H1 (cell line): ENCODE results near the gene MAPKAP1. TPM values are rescaled to one million over a fixed set of nuclear protein-coding genes. Genes with fewer than 3 reads are reported as not detected.

Source experiments
- CTCF ChIA-PET: fragments of 300-600 bp; sonication (Branson Sonifier 250); formaldehyde crosslinking; loops from one replicate; lab custom pipeline; 2021; ENCODE audit not compliant: partially characterized antibody; lab: Charles Lee
- POLR2A ChIA-PET: fragments of 300-600 bp; sonication (Branson Sonifier 250); formaldehyde crosslinking; loops from one replicate; lab custom pipeline; 2021; ENCODE audit warnings: inconsistent platforms; ENCODE audit not compliant: partially characterized antibody; lab: Charles Lee
- DNase-seq, 2 experiments: peaks; one replicate each; pipeline versions ENCODE4 v3.0.0 to v3.0.0-alpha.2; 2010 to 2022; ENCODE audit warnings: low spot score in 2 of 2, low read depth in 1 of 2, mixed read lengths in 1 of 2
- FAIRE-seq: peaks from 2 replicates; lab custom pipeline; 2011; peaks lifted over from hg19 to GRCh38; lab: Jason Lieb, UNC
- H2AFZ ChIP-seq: 2 replicates; pipeline ENCODE4 v1.8.1; 2012; ENCODE audit warnings: low read length, inconsistent platforms
- H2AK5ac ChIP-seq: 2 replicates; pipeline ENCODE4 v1.6.1; 2013; ENCODE audit warnings: low read depth, low read length
- H2BK120ac ChIP-seq: replicated peaks from 2 replicates; pipeline ENCODE3; 2013; ENCODE audit warnings: low read depth, low read length, inconsistent platforms
- H2BK12ac ChIP-seq: 2 replicates; pipeline ENCODE4 v1.6.1; 2013; ENCODE audit warnings: low read depth, low read length
- H2BK15ac ChIP-seq: 2 replicates; pipeline ENCODE4 v1.6.1; 2013; ENCODE audit warnings: low read length
- H2BK20ac ChIP-seq: 2 replicates; pipeline ENCODE4 v1.6.1; 2013; ENCODE audit warnings: low read length
- H2BK5ac ChIP-seq: 2 replicates; pipeline ENCODE4 v1.6.1; 2013; ENCODE audit warnings: low read depth, low read length
- H3K14ac ChIP-seq: 2 replicates; pipeline ENCODE4 v1.6.1; 2013; ENCODE audit warnings: inconsistent platforms; ENCODE audit not compliant: insufficient read length
- H3K18ac ChIP-seq: 2 replicates; pipeline ENCODE4 v1.6.1; 2013; ENCODE audit warnings: low read length; ENCODE audit errors: extremely low read depth
- H3K23ac ChIP-seq: 2 replicates; pipeline ENCODE4 v1.6.1; 2013; ENCODE audit warnings: inconsistent platforms; ENCODE audit not compliant: insufficient read length
- H3K23me2 ChIP-seq: 2 replicates; pipeline ENCODE4 v1.6.1; 2013; ENCODE audit warnings: low read depth, low read length
- H3K27ac ChIP-seq: 2 replicates; pipeline ENCODE4 v1.6.1; 2011; ENCODE audit warnings: low read depth, low read length, inconsistent platforms
- H3K27me3 ChIP-seq, 4 experiments: replicated peaks in 1 of 4; 1 replicate in 1 of 4; 2 replicates in 3 of 4; pipeline versions ENCODE4 v1.6.1 to v1.8.1; 2011 to 2013; ENCODE audit warnings: low read length in 3 of 4, mild to moderate bottlenecking in 3 of 4, inconsistent platforms in 2 of 4, mixed read lengths in 2 of 4, moderate library complexity in 1 of 4; ENCODE audit not compliant: control insufficient read depth in 3 of 4, insufficient read depth in 3 of 4; ENCODE audit errors: extremely low read depth in 1 of 4
- H3K36me3 ChIP-seq, 4 experiments: 2 replicates each; pipeline versions ENCODE4 v1.6.1 to v1.8.1; 2011 to 2013; ENCODE audit warnings: mild to moderate bottlenecking in 4 of 4, low read length in 3 of 4, moderate library complexity in 2 of 4, control low read depth in 1 of 4, inconsistent platforms in 1 of 4; ENCODE audit not compliant: insufficient read depth in 4 of 4, control insufficient read depth in 2 of 4
- H3K4ac ChIP-seq: replicated peaks from 2 replicates; pipeline ENCODE3; 2013; ENCODE audit warnings: low read length, low read depth, mixed read lengths, inconsistent platforms; ENCODE audit not compliant: insufficient read length
- H3K4me1 ChIP-seq, 4 experiments: replicated peaks in 1 of 4; 1 replicate in 1 of 4; 2 replicates in 3 of 4; pipeline versions ENCODE4 v1.6.1 to v1.8.1; 2011 to 2013; ENCODE audit warnings: low read length in 3 of 4, inconsistent platforms in 2 of 4, mixed read lengths in 1 of 4; ENCODE audit not compliant: insufficient read depth in 4 of 4, control insufficient read depth in 3 of 4
- H3K4me2 ChIP-seq, 2 experiments: 2 replicates each; pipeline versions ENCODE4 v1.6.1 to v1.8.1; 2011 to 2013; ENCODE audit warnings: low read depth in 2 of 2, low read length in 2 of 2, control low read depth in 1 of 2, inconsistent platforms in 1 of 2, mild to moderate bottlenecking in 1 of 2; ENCODE audit not compliant: insufficient read depth in 1 of 2
- H3K4me3 ChIP-seq, 4 experiments: fragments of 200-600, 300-600 bp in 1 of 4; sonication (generic), shearing (Covaris generic), sonication (Bioruptor Twin) in 1 of 4; 2 replicates each; pipeline versions ENCODE4 v1.5.1 to v1.8.1; 2011 to 2016; ENCODE audit warnings: low read length in 4 of 4, low read depth in 3 of 4, control low read depth in 2 of 4, inconsistent platforms in 2 of 4, mild to moderate bottlenecking in 2 of 4, mixed read lengths in 1 of 4, moderate library complexity in 1 of 4; ENCODE audit not compliant: insufficient read depth in 2 of 4; ENCODE audit errors: extremely low read depth in 1 of 4
- H3K56ac ChIP-seq: replicated peaks from 2 replicates; pipeline ENCODE3; 2013; ENCODE audit warnings: low read depth, mild to moderate bottlenecking, mixed read lengths, low read length, inconsistent platforms; ENCODE audit not compliant: insufficient read length
- H3K79me1 ChIP-seq: 2 replicates; pipeline ENCODE4 v1.6.1; 2013; ENCODE audit warnings: low read depth, low read length, control low read depth
- H3K79me2 ChIP-seq, 2 experiments: 2 replicates each; pipeline versions ENCODE4 v1.6.1 to v1.8.1; 2012 to 2013; ENCODE audit warnings: low read length in 2 of 2, mild to moderate bottlenecking in 2 of 2, inconsistent platforms in 1 of 2; ENCODE audit not compliant: insufficient read depth in 2 of 2, control insufficient read depth in 1 of 2
- H3K9ac ChIP-seq, 4 experiments: replicated peaks in 1 of 4; 1 replicate in 1 of 4; 2 replicates in 3 of 4; pipeline versions ENCODE4 v1.6.1 to v1.8.1; 2011 to 2013; ENCODE audit warnings: low read depth in 3 of 4, low read length in 3 of 4, control low read depth in 2 of 4, mild to moderate bottlenecking in 2 of 4, moderate library complexity in 2 of 4, inconsistent platforms in 1 of 4; ENCODE audit errors: extremely low read depth in 1 of 4
- H3K9me3 ChIP-seq, 2 experiments: 2 replicates each; pipeline versions ENCODE4 v1.6.1 to v1.8.1; 2012 to 2013; ENCODE audit warnings: mild to moderate bottlenecking in 2 of 2, moderate library complexity in 2 of 2, control low read depth in 1 of 2, inconsistent platforms in 1 of 2, low read depth in 1 of 2, low read length in 1 of 2, mixed read lengths in 1 of 2; ENCODE audit not compliant: insufficient read depth in 2 of 2
- H4K20me1 ChIP-seq, 2 experiments: replicated peaks in 1 of 2; 2 replicates each; pipeline versions ENCODE3 to v1.8.1; 2011 to 2013; ENCODE audit warnings: inconsistent platforms in 2 of 2, low read length in 2 of 2, mild to moderate bottlenecking in 1 of 2; ENCODE audit not compliant: insufficient read depth in 2 of 2, control insufficient read depth in 1 of 2
- H4K5ac ChIP-seq: 2 replicates; pipeline ENCODE4 v1.6.1; 2013; ENCODE audit warnings: low read length, low read depth, mixed read lengths, inconsistent platforms; ENCODE audit not compliant: insufficient read length
- H4K8ac ChIP-seq: 2 replicates; pipeline ENCODE4 v1.8.0; 2013; ENCODE audit warnings: mild to moderate bottlenecking, moderate library complexity, low read length, inconsistent platforms; ENCODE audit not compliant: insufficient read depth; ENCODE audit errors: extremely low read depth
- H4K91ac ChIP-seq: replicated peaks from 2 replicates; pipeline ENCODE3; 2013; ENCODE audit warnings: low read length, mixed read lengths, inconsistent platforms; ENCODE audit not compliant: insufficient read length
- ASH2L ChIP-seq: fragments of 200-600, 300-600 bp; sonication (generic); IDR thresholded peaks from one replicate; pipeline ENCODE4 v1.7.1; 2017; ENCODE audit warnings: low read length
- CEBPB ChIP-seq: IDR thresholded peaks from 2 replicates; pipeline ENCODE4 v1.6.1; 2012; ENCODE audit warnings: low read depth, low read length
- CHD1 ChIP-seq: IDR thresholded peaks from 2 replicates; pipeline ENCODE4 v1.6.1; 2012; ENCODE audit warnings: low read depth, low read length, improper control_type of control experiment
- SIN3A ChIP-seq, 2 experiments: IDR thresholded peaks in 1 of 2; conservative IDR thresholded peaks in 1 of 2; 2 replicates each; pipeline ENCODE4 v1.6.1; 2011 to 2012; ENCODE audit warnings: low read length in 2 of 2, improper control_type of control experiment in 1 of 2, low read depth in 1 of 2, mild to moderate bottlenecking in 1 of 2
- WGBS, 2 experiments: shearing (Covaris generic) in 1 of 2; methylation state at CpG; one replicate each; pipeline versions ENCODE4 v1.1.6 to v1.1.7; 2013 to 2015; ENCODE audit warnings: low lambda C conversion rate in 2 of 2, mixed read lengths in 2 of 2, inconsistent platforms in 1 of 2, low coverage in 1 of 2, missing lambda C conversion rate in 1 of 2; ENCODE audit not compliant: insufficient replicate concordance in 2 of 2, insufficient coverage in 1 of 2, insufficient read length in 1 of 2; ENCODE audit errors: extremely low coverage in 1 of 2, missing lambda C conversion rate in 1 of 2; 5-methylcytosine and 5-hydroxymethylcytosine counted together
- polyA plus RNA-seq, 7 experiments: library from polyadenylated mRNA; depleted of rRNA in 3 of 7; stranded (reverse) in 5 of 7; unstranded in 2 of 7; fragments of >200 nt in 5 of 7; fragments of 200-250 nt in 2 of 7; gene quantifications; 1 replicate in 5 of 7; 2 replicates in 1 of 7; 4 replicates in 1 of 7; pipeline versions ENCODE4 v1.2.1 to v1.2.3, GENCODE V29; 2011 to 2013; ENCODE audit warnings: missing spikeins in 2 of 7, mixed read lengths in 2 of 7
- total RNA-seq: library from RNA; stranded (reverse); fragmentation: NEBNext Ultra II Directional; extraction: Animal tissue kit (Norgen Biotek cat#: 25700); gene quantifications from 2 replicates; pipeline ENCODE4 v1.2.1, GENCODE V29; 2021

The MAPKAP1 gene
- total and polyA plus RNA-seq, 2 of the 8 experiments (the other 6 are each of a cell fraction or from before 2014, with no cell fraction given), result 79.2 to 140 TPM

DNA sequence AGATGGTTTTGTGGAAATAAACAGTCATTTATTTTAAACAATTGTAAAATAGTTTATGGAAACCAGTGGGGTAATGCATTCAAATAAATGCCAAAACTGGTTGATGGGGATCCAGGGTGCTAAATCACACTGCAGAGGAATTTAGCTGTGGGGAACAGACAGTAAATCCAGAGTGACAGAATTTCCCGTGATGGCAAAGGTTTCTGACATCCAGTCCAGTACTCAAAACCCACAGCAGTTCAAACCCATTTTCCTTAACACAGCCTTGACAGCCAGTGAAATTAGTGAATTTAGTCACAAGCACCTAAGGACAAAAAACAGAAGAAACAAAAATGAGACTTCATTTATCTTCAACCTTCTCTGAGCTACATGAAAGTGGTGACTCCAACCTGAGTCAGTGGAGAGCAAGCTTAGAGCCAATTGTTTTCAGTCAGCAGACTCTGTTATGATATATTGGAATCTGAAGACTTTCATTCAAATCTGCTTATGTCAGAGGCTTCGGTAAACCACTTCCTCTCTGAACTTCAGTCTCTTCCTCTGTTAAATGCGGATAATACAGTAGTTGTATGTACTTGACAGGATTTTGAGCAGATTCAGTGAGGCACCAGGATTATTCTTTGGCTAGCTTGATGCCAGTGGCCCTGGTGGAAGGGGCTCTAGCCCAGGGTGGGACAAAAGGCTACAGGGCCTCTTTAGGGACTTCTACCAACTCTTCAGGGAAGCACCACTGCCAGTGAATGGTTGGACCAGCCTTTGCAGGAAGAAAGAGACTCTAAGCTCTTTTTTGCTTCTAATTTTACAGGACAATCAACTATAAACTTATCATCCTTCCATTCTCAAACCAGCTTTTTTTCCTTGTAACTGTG is 185.3 kb downstream of the MAPKAP1 start:
- Histone ChIP-seq H3K4ac (no peak overlapping the region), H3K79me1 (no peaks in the 10 kb centered on the region; the same call in 1 of the 2 replicates), H3K36me3 (no peaks in the 10 kb centered on the region; a peak in 1 of 8 replicates), H4K8ac (no peak overlapping the region), H3K4me1 (peaks cover 6 to 13% (median 10%) of the 10 kb centered on the region in 4 experiments), H2AK5ac (no peak overlapping the region), H2BK12ac (no peak overlapping the region), H3K23ac (no peak overlapping the region), H3K4me3 (no peak overlapping the region), H3K27me3 (no peaks in the 10 kb centered on the region), H2AFZ (no peak overlapping the region), H3K56ac (no peak overlapping the region), H2BK120ac (no peak overlapping the region), H2BK15ac (no peak overlapping the region), H3K9ac (no peak overlapping the region), H3K14ac (no peak overlapping the region), H2BK20ac (no peak overlapping the region), H3K27ac (no peak overlapping the region), H3K23me2 (no peaks in the 10 kb centered on the region), H2BK5ac (no peak overlapping the region), H4K20me1 (no peaks in the 10 kb centered on the region), H3K18ac (no peak overlapping the region), H3K79me2 (no peaks in the 10 kb centered on the region), H3K4me2 (no peak overlapping the region), H3K9me3 (no peaks in the 10 kb centered on the region), H4K5ac (no peak overlapping the region), H4K91ac (no peak overlapping the region)
- no peak for FAIRE-seq
- no peak for DNase-seq
- POLR2A ChIA-PET, result no interaction called here
- WGBS, 2 experiments, result 84% methylated on average over 3 of the region's 3 CpGs; no CpG with 5 or more reads in 1 of the 2 experiments
- CTCF ChIA-PET, result interaction anchor here (0.5 to 1.9 kb wide), 3 partner anchors 8 to 970 kb away, joined by 3 to 5 read pairs (median 4); no protein-coding TSS in a partner anchor
- TF ChIP-seq ASH2L, result no peak
- TF ChIP-seq SIN3A (conservative IDR thresholded peaks at IDR 0.05 in 1 of 2, IDR thresholded peaks at IDR 0.05 in 1 of 2; ENCODE audit: low read depth in 1 of 2, low read length in 2 of 2), result no peak
- no peak for TF ChIP-seq CEBPB
- no peak for TF ChIP-seq CHD1
